Activated CD4-positive, alpha-beta memory T cell treated with anti-CD3 and anti-CD28 coated beads, Interleukin-2, amount 10 ng/mL, durations not matched to agents 7 days and 5 days (primary cell): ENCODE results near the gene ERC2. TPM values are rescaled to one million over a fixed set of nuclear protein-coding genes. Genes with fewer than 3 reads are reported as not detected.

Source experiments
- CTCF ChIA-PET: fragments of 350-600 bp; sonication (Branson Sonifier 250); formaldehyde crosslinking; loops from one replicate; lab custom pipeline; 2021; ENCODE audit warnings: antibody characterized with exemption, inconsistent platforms; lab: Charles Lee
- POLR2A ChIA-PET: fragments of 350-600 bp; sonication (Branson Sonifier 250); formaldehyde crosslinking; loops from one replicate; lab custom pipeline; 2021; ENCODE audit warnings: antibody characterized with exemption; lab: Charles Lee
- DNase-seq: peaks from one replicate; pipeline ENCODE4 v3.0.0-alpha.2; 2020
- H3K27ac Mint-ChIP-seq: one replicate; pipeline ENCODE4 v1.8.0; 2021; ENCODE audit warnings: mild to moderate bottlenecking, mixed read lengths
- H3K27me3 Mint-ChIP-seq: one replicate; pipeline ENCODE4 v1.8.0; 2021; ENCODE audit warnings: mixed read lengths
- H3K36me3 Mint-ChIP-seq: one replicate; pipeline ENCODE4 v1.8.0; 2021; ENCODE audit warnings: low read depth, mixed read lengths
- H3K4me1 Mint-ChIP-seq: one replicate; pipeline ENCODE4 v1.8.0; 2021; ENCODE audit warnings: mixed read lengths
- H3K4me3 Mint-ChIP-seq: one replicate; pipeline ENCODE4 v1.8.0; 2021; ENCODE audit warnings: mild to moderate bottlenecking, mixed read lengths
- H3K9me3 Mint-ChIP-seq: one replicate; pipeline ENCODE4 v1.8.0; 2021; ENCODE audit warnings: mixed read lengths
- total RNA-seq, 2 experiments: library from RNA; stranded (reverse); gene quantifications; one replicate each; pipeline ENCODE4 v1.2.3, GENCODE V29; 2021

Gene ERC2
- total RNA-seq, 2 experiments from 2014 or later, result not detected

GRCh38 chr3:56125358-56126005 is 342.8 kb downstream of the ERC2 start:
- POLR2A ChIA-PET, result no interaction called here
- CTCF ChIA-PET, result no interaction called here
- Mint-ChIP-seq H3K27ac (no peak overlapping the region), H3K9me3 (no peaks in the 10 kb centered on the region), H3K4me1 (no peaks in the 10 kb centered on the region), H3K27me3 (peaks cover 1% of the 10 kb centered on the region), H3K4me3 (no peak overlapping the region), H3K36me3 (no peaks in the 10 kb centered on the region)
- no peak for DNase-seq

- Mint-ChIP-seq H3K4me1 (no peaks in the 10 kb centered on the region), H3K4me3 (no peak overlapping the region), H3K9me3 (no peaks in the 10 kb centered on the region), H3K27ac (no peak overlapping the region), H3K36me3 (no peaks in the 10 kb centered on the region), H3K27me3 (peaks cover 1% of the 10 kb centered on the region)
- POLR2A ChIA-PET, result interaction anchor here (1.0 kb wide), 1 partner anchor 50 kb away, joined by 3 read pairs; no protein-coding TSS in a partner anchor
- no peak for DNase-seq
- CTCF ChIA-PET, result no interaction called here
These were observed 343.7 kb downstream of the ERC2 start for GRCh38 chr3:56124546-56124945.

GRCh38 chr3:56123487-56123886 is 344.8 kb downstream of the ERC2 start:
- Mint-ChIP-seq H3K27me3 (peaks cover 1% of the 10 kb centered on the region), H3K4me3 (no peak overlapping the region), H3K9me3 (no peaks in the 10 kb centered on the region), H3K27ac (no peak overlapping the region), H3K36me3 (no peaks in the 10 kb centered on the region), H3K4me1 (no peaks in the 10 kb centered on the region)
- ChIA-PET CTCF (no interaction called here), POLR2A (no interaction called here)
- DNase-seq, result no peak

- ChIA-PET CTCF (no interaction called here), POLR2A (no interaction called here)
- Mint-ChIP-seq H3K27me3 (peaks cover 1% of the 10 kb centered on the region), H3K4me3 (no peak overlapping the region), H3K9me3 (no peaks in the 10 kb centered on the region), H3K27ac (no peak overlapping the region), H3K36me3 (no peaks in the 10 kb centered on the region), H3K4me1 (no peaks in the 10 kb centered on the region)
- DNase-seq, result no peak
These were observed 345.4 kb downstream of the ERC2 start for GRCh38 chr3:56122911-56123310.

GRCh38 chr3:56121716-56122115 is 346.6 kb downstream of the ERC2 start:
- ChIA-PET CTCF (no interaction called here), POLR2A (no interaction called here)
- no peaks in the 10 kb centered on the region for H3K4me1 Mint-ChIP-seq
- H3K9me3 Mint-ChIP-seq, result no peaks in the 10 kb centered on the region
- H3K27ac Mint-ChIP-seq, result no peak overlapping the region
- no peaks in the 10 kb centered on the region for H3K36me3 Mint-ChIP-seq
- no peak for DNase-seq
- H3K4me3 Mint-ChIP-seq, result no peak overlapping the region
- peaks cover 1% of the 10 kb centered on the region for H3K27me3 Mint-ChIP-seq

- Mint-ChIP-seq H3K4me3 (no peak overlapping the region), H3K9me3 (no peaks in the 10 kb centered on the region), H3K27me3 (no peaks in the 10 kb centered on the region), H3K27ac (no peak overlapping the region), H3K36me3 (no peaks in the 10 kb centered on the region), H3K4me1 (no peaks in the 10 kb centered on the region)
- CTCF ChIA-PET, result no interaction called here
- no peak for DNase-seq
- POLR2A ChIA-PET, result interaction anchor here (0.6 kb wide), 1 partner anchor 32 kb away, joined by 3 read pairs; no protein-coding TSS in a partner anchor
These were observed 348.5 kb downstream of the ERC2 start for GRCh38 chr3:56119575-56120349.

- Mint-ChIP-seq H3K36me3 (no peaks in the 10 kb centered on the region), H3K4me1 (no peaks in the 10 kb centered on the region), H3K27me3 (no peaks in the 10 kb centered on the region), H3K4me3 (no peak overlapping the region), H3K27ac (no peak overlapping the region), H3K9me3 (no peaks in the 10 kb centered on the region)
- ChIA-PET POLR2A (no interaction called here), CTCF (no interaction called here)
- no peak for DNase-seq
These were observed 349.3 kb downstream of the ERC2 start for GRCh38 chr3:56118968-56119367.

GRCh38 chr3:56115698-56116097 is 352.6 kb downstream of the ERC2 start:
- ChIA-PET POLR2A (no interaction called here), CTCF (no interaction called here)
- Mint-ChIP-seq H3K4me1 (no peaks in the 10 kb centered on the region), H3K36me3 (no peaks in the 10 kb centered on the region), H3K27me3 (no peaks in the 10 kb centered on the region), H3K27ac (no peak overlapping the region), H3K4me3 (no peak overlapping the region), H3K9me3 (no peaks in the 10 kb centered on the region)
- no peak for DNase-seq

- H3K4me3 Mint-ChIP-seq, result no peak overlapping the region
- H3K27me3 Mint-ChIP-seq, result no peaks in the 10 kb centered on the region
- no peak overlapping the region for H3K27ac Mint-ChIP-seq
- POLR2A ChIA-PET, result no interaction called here
- H3K36me3 Mint-ChIP-seq, result no peaks in the 10 kb centered on the region
- no peaks in the 10 kb centered on the region for H3K9me3 Mint-ChIP-seq
- CTCF ChIA-PET, result no interaction called here
- no peaks in the 10 kb centered on the region for H3K4me1 Mint-ChIP-seq
- no peak for DNase-seq
These were observed 353.1 kb downstream of the ERC2 start for GRCh38 chr3:56115199-56115598.

- no peak overlapping the region for H3K27ac Mint-ChIP-seq
- ChIA-PET POLR2A (no interaction called here), CTCF (no interaction called here)
- no peak overlapping the region for H3K4me3 Mint-ChIP-seq
- H3K9me3 Mint-ChIP-seq, result no peaks in the 10 kb centered on the region
- no peaks in the 10 kb centered on the region for H3K36me3 Mint-ChIP-seq
- no peaks in the 10 kb centered on the region for H3K27me3 Mint-ChIP-seq
- no peaks in the 10 kb centered on the region for H3K4me1 Mint-ChIP-seq
- no peak for DNase-seq
These were observed 354.4 kb downstream of the ERC2 start for GRCh38 chr3:56113908-56114307.

GRCh38 chr3:56113231-56113630 is 355.0 kb downstream of the ERC2 start:
- Mint-ChIP-seq H3K4me1 (no peaks in the 10 kb centered on the region), H3K9me3 (no peaks in the 10 kb centered on the region), H3K27ac (no peak overlapping the region), H3K36me3 (no peaks in the 10 kb centered on the region), H3K4me3 (no peak overlapping the region), H3K27me3 (no peaks in the 10 kb centered on the region)
- ChIA-PET CTCF (no interaction called here), POLR2A (no interaction called here)
- DNase-seq, result no peak

- H3K4me3 Mint-ChIP-seq, result no peak overlapping the region
- ChIA-PET POLR2A (no interaction called here), CTCF (no interaction called here)
- H3K4me1 Mint-ChIP-seq, result no peaks in the 10 kb centered on the region
- no peaks in the 10 kb centered on the region for H3K36me3 Mint-ChIP-seq
- no peaks in the 10 kb centered on the region for H3K27me3 Mint-ChIP-seq
- no peak overlapping the region for H3K27ac Mint-ChIP-seq
- no peaks in the 10 kb centered on the region for H3K9me3 Mint-ChIP-seq
- no peak for DNase-seq
These were observed 356.5 kb downstream of the ERC2 start for GRCh38 chr3:56111606-56112304.

- Mint-ChIP-seq H3K4me3 (no peak overlapping the region), H3K4me1 (no peaks in the 10 kb centered on the region), H3K9me3 (no peaks in the 10 kb centered on the region), H3K27ac (no peak overlapping the region), H3K27me3 (no peaks in the 10 kb centered on the region), H3K36me3 (no peaks in the 10 kb centered on the region)
- ChIA-PET POLR2A (no interaction called here), CTCF (no interaction called here)
- DNase-seq, result no peak
These were observed 357.4 kb downstream of the ERC2 start for GRCh38 chr3:56110886-56111285.
